Muscle of leg (tissue), 11 donors: ENCODE data around the gene RPL7L1. TPM values are rescaled to one million over a fixed set of nuclear protein-coding genes. Genes with fewer than 3 reads are reported as not detected.

Experiments
- DNase-seq: peaks from one replicate; pipeline ENCODE4 v3.0.0; 2013
- H3K27ac ChIP-seq: one replicate; pipeline ENCODE4 v1.5.1; 2013; ENCODE audit warnings: mild to moderate bottlenecking, low read length, control low read depth
- H3K27me3 ChIP-seq: one replicate; pipeline ENCODE4 v1.6.1; 2013; ENCODE audit warnings: low read length; ENCODE audit not compliant: control insufficient read depth, insufficient read depth
- H3K36me3 ChIP-seq: one replicate; pipeline ENCODE4 v1.6.1; 2013; ENCODE audit warnings: low read length; ENCODE audit not compliant: control insufficient read depth, insufficient read depth
- H3K4me1 ChIP-seq: one replicate; pipeline ENCODE4 v1.6.1; 2013; ENCODE audit warnings: low read length; ENCODE audit not compliant: control insufficient read depth, insufficient read depth
- H3K4me3 ChIP-seq: one replicate; pipeline ENCODE4 v1.5.1; 2013; ENCODE audit warnings: low read length, control low read depth
- H3K9me3 ChIP-seq: replicated peaks from 2 replicates; pipeline ENCODE4 v1.6.1; 2013; ENCODE audit warnings: low read depth, low read length; ENCODE audit not compliant: control insufficient read depth
- WGBS: methylation state at CpG from one replicate; pipeline ENCODE4 v1.1.5; 2013; ENCODE audit warnings: missing lambda C conversion rate; ENCODE audit not compliant: insufficient coverage; 5-methylcytosine and 5-hydroxymethylcytosine counted together
- polyA plus RNA-seq, 8 donors: library from polyadenylated mRNA; unstranded; fragments of 120-200 nt; gene quantifications; one replicate each; pipeline versions ENCODE4 v1.2.1 to v1.2.3, GENCODE V29; 2013; ENCODE audit warnings: inconsistent platforms in 1 of 8, low replicate concordance in 1 of 8; ENCODE audit not compliant: insufficient read length in 8 of 8, insufficient read depth in 1 of 8
- total RNA-seq: library from RNA; stranded (reverse); fragments of 120-200 nt; gene quantifications from one replicate; pipeline ENCODE4 v1.2.4, GENCODE V29; 2013

Gene RPL7L1
- total and polyA plus RNA-seq, 9 donors = 60.7 to 87.9 (median 76.3) TPM

DNA sequence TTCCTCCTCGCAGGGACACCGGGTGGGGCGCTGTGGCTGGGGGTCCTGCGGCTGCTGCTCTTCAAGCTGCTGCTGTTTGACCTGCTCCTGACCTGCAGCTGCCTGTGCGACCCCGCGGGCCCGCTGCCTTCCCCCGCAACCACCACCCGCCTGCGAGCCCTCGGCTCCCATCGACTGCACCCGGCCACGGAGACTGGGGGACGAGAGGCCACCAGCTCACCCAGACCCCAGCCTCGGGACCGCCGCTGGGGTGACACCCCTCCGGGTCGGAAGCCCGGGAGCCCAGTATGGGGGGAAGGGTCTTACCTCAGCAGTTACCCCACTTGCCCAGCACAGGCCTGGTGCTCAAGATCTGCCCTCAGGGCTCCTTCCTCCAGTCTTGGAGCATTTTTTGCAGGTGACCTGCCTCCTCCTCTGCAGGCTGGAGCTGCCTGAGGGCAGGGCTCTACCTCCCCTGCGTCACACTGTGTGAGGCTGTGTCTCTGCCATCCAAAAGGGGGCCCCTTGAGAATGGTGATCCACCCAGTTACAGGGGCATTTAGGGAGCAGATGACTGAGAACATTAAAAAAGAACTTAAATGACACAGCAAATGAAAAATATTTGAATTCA, 45.9 kb downstream of the RPL7L1 start:
- H3K4me1 ChIP-seq = peaks cover 9% of the 10 kb centered on the region
- no peaks in the 10 kb centered on the region for H3K36me3 ChIP-seq
- 8% methylated on average over 8 of the region's 23 CpGs for WGBS
- H3K27ac ChIP-seq = no peak overlapping the region
- H3K4me3 ChIP-seq = no peak overlapping the region
- H3K27me3 ChIP-seq = peaks cover 6% of the 10 kb centered on the region
- no peaks in the 10 kb centered on the region for H3K9me3 ChIP-seq
- no peak for DNase-seq

- Histone ChIP-seq H3K4me3 (peak within 1 kb of the TSS; percentile 77), H3K27me3 (peaks cover 6% of the 10 kb centered on the region), H3K9me3 (no peaks in the 10 kb centered on the region), H3K27ac (peak within 1 kb of the TSS; percentile 98), H3K36me3 (peaks cover 8% of the 10 kb centered on the region), H3K4me1 (peaks cover 20% of the 10 kb centered on the region)
- peak; percentile 99 for DNase-seq
- WGBS = under 1% methylated on average over 48 of the region's 63 CpGs
Measured at GRCh38 chr6:42928986-42929820, 49.8 kb downstream of the RPL7L1 start, which contains the start of gene CNPY3. CNPY3 (plus strand) TSS chr6:42929480; CDS start chr6:42929571, 91 bp downstream.

DNA sequence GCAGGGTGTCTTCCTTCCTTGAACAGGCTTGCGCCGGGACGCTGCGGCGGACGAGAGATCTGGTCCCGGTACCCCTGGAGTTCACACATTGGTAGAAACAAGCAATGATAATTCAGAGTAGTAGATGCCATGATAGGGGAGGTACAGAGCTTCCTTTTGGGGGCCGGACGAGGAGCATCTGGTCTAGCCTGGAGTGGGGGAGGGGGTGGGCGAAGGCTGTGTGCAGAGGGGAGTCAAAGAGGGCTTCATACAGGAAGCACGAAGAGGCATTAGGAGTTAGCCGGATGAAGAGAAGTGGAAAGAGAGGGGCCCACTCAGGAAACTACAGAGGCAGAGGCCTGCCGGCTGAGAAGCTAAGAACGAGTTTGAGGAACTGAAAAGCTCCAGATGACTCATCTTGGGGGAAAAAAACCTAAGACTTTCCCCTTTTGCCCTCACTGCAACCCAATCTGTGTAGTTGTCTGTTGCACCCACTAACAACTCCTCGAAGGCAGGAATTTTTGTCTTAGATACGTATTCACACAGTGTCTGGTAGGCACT, 50.5 kb downstream of the RPL7L1 start:
- WGBS = 0% methylated on average over 4 of the region's 16 CpGs
- Histone ChIP-seq H3K9me3 (no peaks in the 10 kb centered on the region), H3K4me1 (peaks cover 20% of the 10 kb centered on the region), H3K36me3 (peaks cover 14% of the 10 kb centered on the region), H3K27me3 (peaks cover 6% of the 10 kb centered on the region), H3K27ac (peak overlapping the region; percentile 98), H3K4me3 (peak overlapping the region; percentile 77)
- peak; percentile 85 for DNase-seq

GRCh38 chr6:42932412-42932811, 53.0 kb downstream of the RPL7L1 start:
- peaks cover 20% of the 10 kb centered on the region for H3K4me1 ChIP-seq
- peaks cover 34% of the 10 kb centered on the region for H3K36me3 ChIP-seq
- H3K27ac ChIP-seq = no peak overlapping the region
- DNase-seq = no peak
- no peaks in the 10 kb centered on the region for H3K9me3 ChIP-seq
- H3K27me3 ChIP-seq = no peaks in the 10 kb centered on the region
- 50% methylated on average over 1 of the region's 3 CpGs for WGBS
- no peak overlapping the region for H3K4me3 ChIP-seq

GRCh38 chr6:42933205-42933604, 53.8 kb downstream of the RPL7L1 start:
- no CpG with 5 or more reads among the region's 3 CpGs for WGBS
- Histone ChIP-seq H3K36me3 (peaks cover 42% of the 10 kb centered on the region), H3K4me1 (peaks cover 19% of the 10 kb centered on the region), H3K27ac (no peak overlapping the region), H3K27me3 (no peaks in the 10 kb centered on the region), H3K9me3 (no peaks in the 10 kb centered on the region), H3K4me3 (no peak overlapping the region)
- DNase-seq = peak; percentile 31

DNA sequence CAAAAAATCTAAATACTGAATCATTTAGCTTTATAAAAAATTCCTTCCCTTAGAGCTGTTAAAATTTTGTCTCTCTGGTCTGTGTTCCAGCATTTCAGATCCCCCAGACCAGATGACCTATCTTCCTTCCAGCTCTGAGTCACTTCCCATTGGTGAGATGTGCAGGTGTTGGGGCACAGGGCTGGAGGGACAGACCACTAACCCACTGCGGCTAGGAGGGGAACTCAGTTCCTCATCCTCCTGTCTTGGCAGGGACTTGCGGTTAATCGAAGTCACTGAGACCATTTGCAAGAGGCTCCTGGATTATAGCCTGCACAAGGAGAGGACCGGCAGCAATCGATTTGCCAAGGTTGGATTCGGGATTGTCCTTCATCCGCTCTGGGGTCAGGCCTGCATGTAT, 55.9 kb downstream of the RPL7L1 start:
- 99% methylated on average over 7 of the region's 7 CpGs for WGBS
- H3K4me3 ChIP-seq = no peak overlapping the region
- H3K9me3 ChIP-seq = no peaks in the 10 kb centered on the region
- peaks cover 58% of the 10 kb centered on the region for H3K36me3 ChIP-seq
- no peak for DNase-seq
- no peak overlapping the region for H3K27ac ChIP-seq
- no peaks in the 10 kb centered on the region for H3K27me3 ChIP-seq
- peaks cover 11% of the 10 kb centered on the region for H3K4me1 ChIP-seq

GRCh38 chr6:42936398-42936797, 57.0 kb downstream of the RPL7L1 start:
- H3K27me3 ChIP-seq = no peaks in the 10 kb centered on the region
- peaks cover under 1% of the 10 kb centered on the region for H3K4me1 ChIP-seq
- WGBS = 100% methylated on average over 2 of the region's 11 CpGs
- H3K4me3 ChIP-seq = no peak overlapping the region
- H3K36me3 ChIP-seq = peaks cover 65% of the 10 kb centered on the region
- H3K9me3 ChIP-seq = no peaks in the 10 kb centered on the region
- DNase-seq = no peak
- H3K27ac ChIP-seq = no peak overlapping the region

- H3K4me3 ChIP-seq = no peak overlapping the region
- peaks cover 58% of the 10 kb centered on the region for H3K36me3 ChIP-seq
- H3K27me3 ChIP-seq = no peaks in the 10 kb centered on the region
- no peaks in the 10 kb centered on the region for H3K4me1 ChIP-seq
- no peak overlapping the region for H3K27ac ChIP-seq
- no peaks in the 10 kb centered on the region for H3K9me3 ChIP-seq
- DNase-seq = no peak
- 87% methylated on average over 9 of the region's 13 CpGs for WGBS
Measured at GRCh38 chr6:42937548-42938427, 58.4 kb downstream of the RPL7L1 start.

DNA sequence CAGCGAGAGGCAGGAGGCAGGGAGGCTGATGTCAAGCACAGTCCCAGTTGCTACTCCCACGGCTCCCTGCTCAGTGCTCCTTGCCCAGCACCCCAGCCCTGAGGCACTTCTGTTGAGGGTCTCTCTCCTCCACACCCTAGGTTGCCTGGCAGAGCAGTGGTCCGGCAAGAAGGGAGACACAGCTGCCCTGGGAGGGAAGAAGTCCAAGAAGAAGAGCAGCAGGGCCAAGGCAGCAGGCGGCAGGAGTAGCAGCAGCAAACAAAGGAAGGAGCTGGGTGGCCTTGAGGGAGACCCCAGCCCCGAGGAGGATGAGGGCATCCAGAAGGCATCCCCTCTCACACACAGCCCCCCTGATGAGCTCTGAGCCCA, 59.0 kb downstream of the RPL7L1 start:
- 78% methylated on average over 2 of the region's 5 CpGs for WGBS
- H3K27ac ChIP-seq = no peak overlapping the region
- peaks cover 60% of the 10 kb centered on the region for H3K36me3 ChIP-seq
- H3K27me3 ChIP-seq = no peaks in the 10 kb centered on the region
- H3K9me3 ChIP-seq = no peaks in the 10 kb centered on the region
- no peak for DNase-seq
- H3K4me3 ChIP-seq = no peak overlapping the region
- H3K4me1 ChIP-seq = no peaks in the 10 kb centered on the region
